Left renal cortex interstitium (tissue), 4 donors: Measurements from ENCODE around the gene TNPO2. TPM values are rescaled to one million over a fixed set of nuclear protein-coding genes. Genes with fewer than 3 reads are reported as not detected.
"Not testable (repeated sequence)": the region's sequence is repeated elsewhere in the genome, so short reads cannot be mapped to it uniquely, and the experiment has no call there.

Experiments used
- DNase-seq, 4 donors: peaks; one replicate each; pipeline ENCODE4 v3.0.0-alpha.2; 2013; ENCODE audit warnings: low read depth in 4 of 4, low spot score in 2 of 4, missing footprints in 1 of 4
- polyA plus RNA-seq, 4 donors: library from polyadenylated mRNA; unstranded; fragments of 120-200 nt; gene quantifications; one replicate each; pipeline ENCODE4 v1.2.1, GENCODE V29; 2013; ENCODE audit not compliant: insufficient read length in 4 of 4

Gene TNPO2
- polyA plus RNA-seq, 4 donors = 55.5 to 98.6 (median 72.3) TPM

GRCh38 chr19:12680034-12680433 is 43.7 kb downstream of the TNPO2 start:
- DNase-seq = no peak

DNA sequence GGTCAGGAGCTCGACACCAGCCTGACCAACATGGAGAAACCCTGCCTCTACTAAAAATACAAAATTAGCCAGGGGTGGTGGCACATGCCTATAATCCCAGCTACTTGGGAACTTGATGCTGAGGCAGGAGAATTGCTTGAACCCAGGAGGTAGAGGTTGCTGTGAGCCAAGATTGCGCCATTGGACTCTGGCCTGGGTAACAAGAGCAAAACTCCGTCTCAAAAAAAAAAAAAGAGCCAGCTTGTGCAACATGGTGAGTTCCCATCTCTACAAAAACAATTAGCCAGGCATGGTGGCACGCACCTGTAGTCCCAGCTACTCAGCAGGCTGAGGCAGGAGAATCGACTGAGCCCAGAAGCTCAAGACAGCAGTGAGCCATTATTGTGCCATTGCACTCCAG is 45.7 kb downstream of the TNPO2 start:
- not testable (repeated sequence) for DNase-seq

- no peak for DNase-seq
Measured at GRCh38 chr19:12676928-12677327, 46.8 kb downstream of the TNPO2 start.

DNA sequence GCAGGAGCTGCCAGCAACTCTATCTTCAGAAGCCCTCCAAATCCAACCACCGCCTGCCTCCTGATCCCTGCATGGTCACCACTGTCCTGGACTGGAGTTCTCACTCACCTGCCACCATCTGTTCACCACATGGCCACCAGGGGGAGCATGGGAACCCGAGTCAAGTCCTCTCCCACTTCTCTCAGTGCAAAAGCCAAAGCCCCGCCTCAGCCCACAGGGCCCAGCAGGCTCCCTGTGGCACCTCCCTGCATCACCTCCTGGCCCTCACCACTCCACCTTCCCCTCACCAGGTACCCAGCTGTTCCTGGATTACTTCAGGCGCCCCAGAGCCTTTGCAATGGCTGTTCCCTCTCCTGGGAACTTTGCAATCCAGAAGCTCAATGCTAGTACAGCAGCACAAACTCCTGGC is 47.3 kb downstream of the TNPO2 start:
- peak in 1 of 4 donors; percentile 73 for DNase-seq

DNA sequence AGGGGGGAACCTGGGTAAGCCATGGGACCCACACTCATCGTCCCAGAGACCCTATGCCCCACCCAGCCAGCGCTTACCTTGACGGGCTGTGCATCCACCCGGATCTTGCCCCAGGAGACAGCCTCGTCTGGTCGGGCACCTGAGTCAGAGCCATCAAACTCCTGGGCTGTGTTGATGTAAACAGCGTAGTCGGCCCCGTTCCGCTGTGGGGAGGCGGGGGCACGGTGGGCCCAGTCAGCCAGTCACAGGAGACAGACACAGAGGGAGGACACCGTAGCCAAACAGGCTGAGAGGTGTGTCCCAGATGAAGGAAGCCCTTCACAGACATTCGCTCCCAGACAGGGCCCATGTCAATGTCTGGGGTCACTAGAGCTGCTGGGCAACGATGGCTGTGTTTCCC is 47.8 kb downstream of the TNPO2 start:
- DNase-seq = no peak

GRCh38 chr19:12675399-12675798 is 48.3 kb downstream of the TNPO2 start:
- no peak for DNase-seq

DNA sequence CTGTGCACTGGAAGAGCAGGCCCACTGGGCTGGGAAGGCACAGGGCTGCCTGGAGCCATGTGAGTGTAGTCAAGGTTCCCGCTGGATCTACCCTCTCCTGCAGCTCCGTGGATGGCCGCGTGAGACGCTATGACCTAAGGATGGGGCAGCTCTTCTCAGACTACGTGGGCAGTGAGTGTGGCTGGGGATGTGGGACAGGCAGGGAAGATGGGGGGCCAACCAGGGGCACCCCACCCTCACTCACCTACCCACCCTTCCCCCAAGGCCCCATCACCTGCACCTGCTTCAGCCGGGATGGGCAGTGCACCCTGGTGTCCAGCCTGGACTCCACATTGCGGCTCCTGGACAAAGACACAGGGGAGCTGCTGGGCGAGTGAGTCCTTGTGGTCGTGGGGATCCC is 51.0 kb downstream of the TNPO2 start:
- DNase-seq = no peak

DNA sequence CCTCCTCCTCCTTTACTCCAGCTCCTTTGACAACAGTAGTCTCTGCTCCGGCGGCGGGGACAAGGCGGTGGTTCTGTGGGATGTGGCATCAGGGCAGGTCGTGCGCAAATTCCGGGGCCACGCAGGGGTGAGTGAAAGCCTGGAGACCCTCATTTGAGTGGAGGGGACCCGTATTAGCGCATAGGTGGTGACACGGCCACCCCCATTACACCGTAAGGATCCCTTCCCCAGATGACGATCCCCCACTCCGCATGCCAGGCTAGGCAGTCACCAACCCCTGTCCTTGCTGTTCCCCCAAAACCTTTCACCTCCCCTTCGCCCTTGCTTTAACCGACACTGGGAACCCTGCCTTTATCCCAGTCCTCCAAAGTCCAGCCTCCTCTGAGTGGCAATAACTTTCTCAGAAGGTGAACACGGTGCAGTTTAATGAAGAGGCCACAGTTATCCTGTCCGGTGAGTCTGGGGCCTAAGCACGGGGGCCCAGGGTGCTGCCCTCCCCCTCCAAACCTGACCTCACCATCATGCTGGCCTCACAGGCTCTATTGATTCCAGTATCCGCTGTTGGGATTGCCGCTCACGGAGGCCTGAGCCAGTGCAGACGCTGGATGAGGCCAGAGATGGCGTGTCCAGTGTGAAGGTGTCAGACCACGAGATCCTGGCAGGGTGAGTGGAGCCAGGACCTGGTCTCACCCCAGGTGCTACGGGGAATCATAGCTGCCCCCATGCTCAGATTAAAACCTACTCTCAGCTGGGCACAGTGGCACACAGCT is 53.4 kb downstream of the TNPO2 start:
- DNase-seq = no peak

- DNase-seq = peak; percentile 74 to 98 (median 80)
Measured at GRCh38 chr19:12669270-12670158, 54.2 kb downstream of the TNPO2 start.

DNA sequence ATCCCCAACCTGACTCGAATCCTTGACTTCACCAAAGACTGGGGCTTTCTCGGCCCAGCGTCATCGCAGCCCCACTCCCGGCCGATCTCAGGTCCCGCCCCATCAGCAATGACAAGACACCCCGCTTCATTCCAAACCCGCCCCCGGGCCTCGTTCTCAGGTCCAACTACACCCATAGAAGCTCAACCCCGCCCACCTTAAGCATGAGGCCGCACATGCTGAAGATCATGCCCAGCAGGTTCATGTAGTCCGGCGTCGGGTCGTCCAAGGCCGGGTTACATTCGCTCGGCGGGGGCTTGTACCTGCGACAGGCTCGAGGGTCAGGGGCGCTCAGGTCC is 54.8 kb downstream of the TNPO2 start:
- DNase-seq = no peak

DNA sequence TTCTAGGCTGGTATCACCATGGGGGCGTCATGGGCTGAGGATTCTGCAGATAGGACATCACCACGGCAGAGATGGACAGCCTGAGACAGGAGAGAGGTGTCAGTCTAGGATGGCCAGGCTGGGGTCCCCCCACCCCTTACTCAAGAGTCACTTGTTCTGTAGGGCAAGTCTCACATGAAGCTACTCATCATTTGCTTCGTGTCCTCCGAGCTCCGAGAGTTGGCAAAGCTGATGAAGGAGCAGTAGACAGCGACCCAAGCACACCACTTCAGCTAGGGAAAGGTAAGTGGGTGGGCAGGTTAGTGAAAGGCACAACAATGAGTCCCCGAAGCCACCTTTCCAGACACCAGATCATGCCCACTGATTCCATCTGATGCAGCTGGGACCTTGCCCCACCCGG is 55.4 kb downstream of the TNPO2 start:
- DNase-seq = no peak

DNA sequence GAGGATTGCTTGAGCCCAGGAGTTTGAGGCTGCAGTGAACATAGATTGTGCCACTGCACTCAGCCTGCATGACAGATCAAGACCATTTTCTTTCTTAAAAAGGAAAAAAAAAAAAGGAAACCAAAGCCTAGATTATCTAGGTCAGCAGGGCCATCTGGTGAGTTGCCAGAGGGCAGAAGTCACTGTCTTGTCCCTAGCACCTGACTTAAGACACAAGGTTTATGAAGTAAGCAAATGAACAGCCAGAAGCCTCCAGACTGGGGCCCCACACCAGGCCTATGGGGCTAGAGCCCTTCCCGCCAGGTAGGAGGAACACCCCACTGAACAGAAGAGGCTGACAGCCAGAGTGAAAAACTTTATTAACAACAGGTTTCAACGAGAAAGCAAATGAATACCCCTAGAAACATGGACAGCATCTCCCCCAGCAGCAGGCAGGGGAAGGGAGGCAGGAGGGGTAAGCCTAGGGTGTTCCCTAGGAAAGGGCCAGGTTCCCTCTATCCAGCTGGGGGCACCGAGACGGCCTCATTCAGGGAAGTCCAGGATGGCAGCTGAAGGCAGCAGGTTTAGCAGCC is 55.9 kb downstream of the TNPO2 start:
- DNase-seq = no peak

- DNase-seq = peak in 3 of 4 donors; percentile 43 to 71 (median 63)
Measured at GRCh38 chr19:12666265-12667048, 57.3 kb downstream of the TNPO2 start, which contains the start of the genes MAN2B1 and WDR83. Gene MAN2B1 (minus strand): TSS chr19:12666742. CDS start chr19:12666701, 41 bp downstream. Gene WDR83 (plus strand): TSS chr19:12666807. CDS start chr19:12669791, 2,984 bp downstream.

DNA sequence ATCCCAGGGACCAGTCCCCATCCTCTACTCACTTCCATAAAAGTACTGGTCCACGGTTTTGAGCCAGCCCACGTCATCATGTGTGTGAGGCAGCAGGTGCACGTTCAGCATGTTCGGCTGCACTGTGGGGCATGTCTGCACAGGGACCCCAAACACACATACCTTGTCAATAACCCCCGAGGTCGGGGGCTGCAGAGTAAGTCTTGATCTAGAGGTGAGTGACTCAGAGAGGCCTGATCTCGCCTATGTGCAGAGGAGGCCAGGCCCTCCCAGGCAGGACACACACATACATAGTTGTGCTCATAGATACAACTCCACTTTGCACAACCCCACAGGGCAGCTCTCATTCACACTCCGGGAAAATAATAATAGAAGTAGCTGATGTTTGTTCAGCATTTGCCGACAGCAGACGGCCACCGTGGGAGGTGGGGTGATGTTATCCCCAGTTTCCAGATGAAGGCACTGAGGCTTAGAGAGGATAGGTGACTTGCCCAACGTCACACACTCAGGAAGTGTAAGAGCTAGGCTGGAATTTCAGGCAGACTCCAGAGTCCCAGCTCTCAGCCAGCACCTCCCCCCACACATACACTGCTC is 58.0 kb downstream of the TNPO2 start:
- DNase-seq = no peak

DNA sequence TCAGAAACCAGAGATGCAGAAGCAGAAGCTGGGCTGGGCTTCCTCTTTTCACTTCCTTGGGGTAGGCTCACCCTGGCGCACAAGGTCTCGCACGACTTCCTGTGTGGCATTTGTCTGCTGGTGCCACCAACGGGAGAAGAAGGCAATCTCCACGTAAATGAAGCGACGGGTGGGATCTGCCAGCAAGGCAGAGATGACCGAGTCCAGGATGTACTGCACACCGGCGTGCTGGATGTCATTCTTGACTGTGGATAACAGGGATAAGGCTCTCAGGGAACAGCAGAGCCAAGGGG is 58.5 kb downstream of the TNPO2 start:
- DNase-seq = no peak

GRCh38 chr19:12664406-12665280 is 59.1 kb downstream of the TNPO2 start:
- no peak for DNase-seq

- no peak for DNase-seq
Measured at GRCh38 chr19:12660980-12661379, 62.8 kb downstream of the TNPO2 start.

DNA sequence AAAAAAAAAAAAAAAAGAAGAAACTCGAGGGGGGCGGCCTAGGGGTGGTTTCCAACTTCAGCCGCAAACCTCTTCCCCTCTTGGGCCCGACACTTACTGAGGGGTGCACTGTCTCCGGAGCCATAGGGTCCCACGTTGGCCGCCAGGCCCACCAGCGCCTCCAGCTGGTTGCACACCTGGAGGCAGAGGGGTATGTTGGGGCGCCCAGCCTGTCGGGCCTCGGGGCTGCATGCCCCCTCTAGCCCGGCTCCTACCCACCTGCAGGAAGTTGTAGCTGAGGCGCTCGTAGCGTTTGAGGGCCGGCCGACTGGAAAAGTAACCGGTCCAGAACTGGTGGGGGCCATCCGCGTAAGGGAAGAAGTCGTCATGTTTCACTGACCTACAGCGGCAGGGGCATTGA is 65.8 kb downstream of the TNPO2 start:
- DNase-seq = no peak

DNA sequence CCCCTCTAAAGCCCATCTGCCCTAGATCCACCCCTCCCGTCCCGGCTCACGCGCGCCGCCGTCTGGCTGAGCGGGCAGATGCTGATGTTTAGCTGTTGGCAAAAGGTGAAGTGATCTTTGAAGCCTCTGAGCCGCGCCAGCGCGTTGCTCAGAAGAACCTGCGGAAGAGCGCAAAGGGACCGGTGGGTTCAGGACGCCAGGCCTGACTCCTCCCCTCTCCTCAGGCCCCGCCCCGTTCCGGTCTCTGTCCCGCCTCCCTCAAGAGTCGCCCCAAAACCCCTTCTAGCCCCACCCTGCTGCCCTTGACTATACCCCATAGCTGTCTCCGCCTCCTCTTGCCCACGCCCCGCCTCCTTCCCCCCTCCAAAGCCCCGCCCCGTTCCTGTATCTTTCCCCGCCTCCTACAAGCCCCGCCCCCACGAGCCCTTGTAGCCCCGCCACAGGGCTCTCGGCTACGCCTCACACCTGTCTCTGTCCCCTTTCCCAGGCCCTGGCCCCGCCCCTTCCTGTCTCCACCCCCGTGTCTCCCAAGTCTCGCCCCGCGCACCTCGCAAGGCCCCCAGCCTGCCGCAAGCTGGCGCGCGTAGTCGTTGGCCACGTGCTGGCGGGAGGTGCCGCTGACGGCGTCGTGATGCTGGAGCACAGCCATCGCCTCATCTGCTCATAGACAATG is 66.7 kb downstream of the TNPO2 start:
- no peak for DNase-seq
